Measurements from ENCODE around the gene TRIB2.

DNA sequence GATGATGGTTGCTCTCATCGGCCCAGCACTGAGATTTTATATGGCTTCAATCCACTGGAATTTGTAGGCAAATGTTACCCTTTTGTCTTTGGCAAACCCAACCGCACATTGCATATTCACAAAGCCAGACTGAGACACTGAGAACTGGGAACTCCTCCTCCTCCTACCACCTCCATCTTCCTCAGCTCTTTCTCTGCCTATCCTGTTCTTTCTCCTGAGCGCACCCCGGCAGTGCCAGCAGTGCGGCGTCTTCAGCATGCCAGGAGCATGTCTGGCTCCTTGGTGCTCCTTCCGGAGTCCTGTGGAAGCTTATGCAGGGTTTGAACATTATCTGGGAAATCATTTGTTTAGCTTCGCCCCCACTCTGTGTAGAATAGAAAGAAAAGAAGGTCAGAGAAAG lies 50.8 kb downstream of the TRIB2 start:
- no peak for TF ChIP-seq SIN3A (IDR thresholded peaks at IDR 0.05; ENCODE audit: borderline replicate concordance, insufficient read depth, low read length)
- TF ChIP-seq POLR2AphosphoS5 (IDR thresholded peaks at IDR 0.05; ENCODE audit: low read depth, low read length): no peak
- TF ChIP-seq TAF1 (IDR thresholded peaks at IDR 0.05; ENCODE audit: borderline replicate concordance, insufficient read depth, low read length): no peak
